HepG2 (cell line): ENCODE data around the gene PEA15.

ENCODE experiments used
- PITX1 ChIP-seq: sonication (generic); formaldehyde crosslinking; IDR thresholded peaks from 2 replicates; pipeline ENCODE4 v1.5.1; 2020; ENCODE audit warnings: mild to moderate bottlenecking, missing genetic modification reagents
- PTBP1 ChIP-seq: fragments of 200-400 bp; formaldehyde crosslinking; IDR thresholded peaks from 2 replicates; pipeline ENCODE4 v1.6.1; 2018; ENCODE audit warnings: low read length, low read depth; ENCODE audit not compliant: poor library complexity, severe bottlenecking
- TOPORS ChIP-seq: sonication (generic); formaldehyde crosslinking; IDR thresholded peaks from 2 replicates; pipeline ENCODE4 v1.8.0; 2023; ENCODE audit warnings: mild to moderate bottlenecking, missing genetic modification reagents
- TF ChIP-seq, protein P1 (sequence below): sonication (generic); formaldehyde crosslinking; IDR thresholded peaks from 2 replicates; pipeline ENCODE4 v1.5.1; 2020; ENCODE audit warnings: mild to moderate bottlenecking, missing genetic modification reagents, borderline replicate concordance
- TF ChIP-seq, protein P2 (sequence below): sonication (generic); formaldehyde crosslinking; IDR thresholded peaks from 2 replicates; pipeline ENCODE4 v1.4.0; 2020; ENCODE audit warnings: missing genetic modification reagents, borderline replicate concordance

DNA sequence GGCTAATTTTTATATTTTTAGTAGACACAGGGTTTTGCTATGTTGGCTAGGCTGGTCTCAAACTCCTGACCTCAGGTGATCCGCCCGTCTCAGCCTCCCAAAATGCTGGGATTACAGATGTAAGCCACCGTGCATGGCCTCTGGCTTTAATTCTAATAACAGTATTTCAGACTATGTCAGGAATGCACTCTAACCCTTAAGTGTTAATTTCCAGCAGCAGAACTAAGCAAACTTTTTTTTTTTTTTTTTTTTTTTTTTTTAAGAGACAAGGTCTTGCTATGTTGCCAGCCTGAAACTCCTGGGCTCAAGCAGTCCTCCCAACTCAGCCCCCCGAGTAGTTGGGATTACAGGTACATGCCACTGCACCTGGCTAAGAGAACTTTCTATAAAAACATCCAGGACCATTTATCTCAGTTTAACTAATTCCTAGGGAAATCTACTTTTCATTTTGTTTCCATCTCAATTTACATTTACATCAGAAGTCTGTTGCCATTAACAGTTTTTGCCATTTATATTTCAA is 50.7 kb downstream of the PEA15 start:
- TF ChIP-seq, protein P1, sequence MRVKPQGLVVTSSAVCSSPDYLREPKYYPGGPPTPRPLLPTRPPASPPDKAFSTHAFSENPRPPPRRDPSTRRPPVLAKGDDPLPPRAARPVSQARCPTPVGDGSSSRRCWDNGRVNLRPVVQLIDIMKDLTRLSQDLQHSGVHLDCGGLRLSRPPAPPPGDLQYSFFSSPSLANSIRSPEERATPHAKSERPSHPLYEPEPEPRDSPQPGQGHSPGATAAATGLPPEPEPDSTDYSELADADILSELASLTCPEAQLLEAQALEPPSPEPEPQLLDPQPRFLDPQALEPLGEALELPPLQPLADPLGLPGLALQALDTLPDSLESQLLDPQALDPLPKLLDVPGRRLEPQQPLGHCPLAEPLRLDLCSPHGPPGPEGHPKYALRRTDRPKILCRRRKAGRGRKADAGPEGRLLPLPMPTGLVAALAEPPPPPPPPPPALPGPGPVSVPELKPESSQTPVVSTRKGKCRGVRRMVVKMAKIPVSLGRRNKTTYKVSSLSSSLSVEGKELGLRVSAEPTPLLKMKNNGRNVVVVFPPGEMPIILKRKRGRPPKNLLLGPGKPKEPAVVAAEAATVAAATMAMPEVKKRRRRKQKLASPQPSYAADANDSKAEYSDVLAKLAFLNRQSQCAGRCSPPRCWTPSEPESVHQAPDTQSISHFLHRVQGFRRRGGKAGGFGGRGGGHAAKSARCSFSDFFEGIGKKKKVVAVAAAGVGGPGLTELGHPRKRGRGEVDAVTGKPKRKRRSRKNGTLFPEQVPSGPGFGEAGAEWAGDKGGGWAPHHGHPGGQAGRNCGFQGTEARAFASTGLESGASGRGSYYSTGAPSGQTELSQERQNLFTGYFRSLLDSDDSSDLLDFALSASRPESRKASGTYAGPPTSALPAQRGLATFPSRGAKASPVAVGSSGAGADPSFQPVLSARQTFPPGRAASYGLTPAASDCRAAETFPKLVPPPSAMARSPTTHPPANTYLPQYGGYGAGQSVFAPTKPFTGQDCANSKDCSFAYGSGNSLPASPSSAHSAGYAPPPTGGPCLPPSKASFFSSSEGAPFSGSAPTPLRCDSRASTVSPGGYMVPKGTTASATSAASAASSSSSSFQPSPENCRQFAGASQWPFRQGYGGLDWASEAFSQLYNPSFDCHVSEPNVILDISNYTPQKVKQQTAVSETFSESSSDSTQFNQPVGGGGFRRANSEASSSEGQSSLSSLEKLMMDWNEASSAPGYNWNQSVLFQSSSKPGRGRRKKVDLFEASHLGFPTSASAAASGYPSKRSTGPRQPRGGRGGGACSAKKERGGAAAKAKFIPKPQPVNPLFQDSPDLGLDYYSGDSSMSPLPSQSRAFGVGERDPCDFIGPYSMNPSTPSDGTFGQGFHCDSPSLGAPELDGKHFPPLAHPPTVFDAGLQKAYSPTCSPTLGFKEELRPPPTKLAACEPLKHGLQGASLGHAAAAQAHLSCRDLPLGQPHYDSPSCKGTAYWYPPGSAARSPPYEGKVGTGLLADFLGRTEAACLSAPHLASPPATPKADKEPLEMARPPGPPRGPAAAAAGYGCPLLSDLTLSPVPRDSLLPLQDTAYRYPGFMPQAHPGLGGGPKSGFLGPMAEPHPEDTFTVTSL (CRISPR knock-in tag), result no peak
- TF ChIP-seq PITX1 (CRISPR knock-in tag) (no peak), PTBP1 (no peak), TOPORS (CRISPR knock-in tag) (no peak)
- TF ChIP-seq, protein P2, sequence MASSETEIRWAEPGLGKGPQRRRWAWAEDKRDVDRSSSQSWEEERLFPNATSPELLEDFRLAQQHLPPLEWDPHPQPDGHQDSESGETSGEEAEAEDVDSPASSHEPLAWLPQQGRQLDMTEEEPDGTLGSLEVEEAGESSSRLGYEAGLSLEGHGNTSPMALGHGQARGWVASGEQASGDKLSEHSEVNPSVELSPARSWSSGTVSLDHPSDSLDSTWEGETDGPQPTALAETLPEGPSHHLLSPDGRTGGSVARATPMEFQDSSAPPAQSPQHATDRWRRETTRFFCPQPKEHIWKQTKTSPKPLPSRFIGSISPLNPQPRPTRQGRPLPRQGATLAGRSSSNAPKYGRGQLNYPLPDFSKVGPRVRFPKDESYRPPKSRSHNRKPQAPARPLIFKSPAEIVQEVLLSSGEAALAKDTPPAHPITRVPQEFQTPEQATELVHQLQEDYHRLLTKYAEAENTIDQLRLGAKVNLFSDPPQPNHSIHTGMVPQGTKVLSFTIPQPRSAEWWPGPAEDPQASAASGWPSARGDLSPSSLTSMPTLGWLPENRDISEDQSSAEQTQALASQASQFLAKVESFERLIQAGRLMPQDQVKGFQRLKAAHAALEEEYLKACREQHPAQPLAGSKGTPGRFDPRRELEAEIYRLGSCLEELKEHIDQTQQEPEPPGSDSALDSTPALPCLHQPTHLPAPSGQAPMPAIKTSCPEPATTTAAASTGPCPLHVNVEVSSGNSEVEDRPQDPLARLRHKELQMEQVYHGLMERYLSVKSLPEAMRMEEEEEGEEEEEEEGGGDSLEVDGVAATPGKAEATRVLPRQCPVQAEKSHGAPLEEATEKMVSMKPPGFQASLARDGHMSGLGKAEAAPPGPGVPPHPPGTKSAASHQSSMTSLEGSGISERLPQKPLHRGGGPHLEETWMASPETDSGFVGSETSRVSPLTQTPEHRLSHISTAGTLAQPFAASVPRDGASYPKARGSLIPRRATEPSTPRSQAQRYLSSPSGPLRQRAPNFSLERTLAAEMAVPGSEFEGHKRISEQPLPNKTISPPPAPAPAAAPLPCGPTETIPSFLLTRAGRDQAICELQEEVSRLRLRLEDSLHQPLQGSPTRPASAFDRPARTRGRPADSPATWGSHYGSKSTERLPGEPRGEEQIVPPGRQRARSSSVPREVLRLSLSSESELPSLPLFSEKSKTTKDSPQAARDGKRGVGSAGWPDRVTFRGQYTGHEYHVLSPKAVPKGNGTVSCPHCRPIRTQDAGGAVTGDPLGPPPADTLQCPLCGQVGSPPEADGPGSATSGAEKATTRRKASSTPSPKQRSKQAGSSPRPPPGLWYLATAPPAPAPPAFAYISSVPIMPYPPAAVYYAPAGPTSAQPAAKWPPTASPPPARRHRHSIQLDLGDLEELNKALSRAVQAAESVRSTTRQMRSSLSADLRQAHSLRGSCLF (CRISPR knock-in tag), result no peak
